K562 (cell line): Measurements from ENCODE around the gene LST1. TPM values are rescaled to one million over a fixed set of nuclear protein-coding genes. Genes with fewer than 3 reads are reported as not detected.
A peak's percentile ranks its signal among the peaks of the same experiment; 100 is the strongest.

Experiments
- BRCA1 ChIP-seq, 2 experiments: fragments of 450-650 bp in 1 of 2; sonication (generic) in 1 of 2; formaldehyde crosslinking in 1 of 2; IDR thresholded peaks; 2 replicates each; pipeline versions ENCODE4 v1.5.0 to v1.6.1; 2017 to 2020; ENCODE audit warnings: mild to moderate bottlenecking in 1 of 2, missing genetic modification reagents in 1 of 2
- DNMT1 ChIP-seq: fragments of 450-650 bp; IDR thresholded peaks from 2 replicates; pipeline ENCODE4 v1.6.1; 2016; ENCODE audit warnings: antibody characterized with exemption, mild to moderate bottlenecking
- ELF1 ChIP-seq: fragments of 200-800 bp; sonication (Bioruptor generic); IDR thresholded peaks from 2 replicates; pipeline ENCODE4 v1.6.1; 2016; ENCODE audit warnings: missing genetic modification characterization, missing compliant biosample characterization
- GTF2F1 ChIP-seq: IDR thresholded peaks from 2 replicates; pipeline ENCODE4 v1.6.1; 2011; ENCODE audit warnings: low read depth, low read length, improper control_type of control experiment
- HOXB6 ChIP-seq: fragments of 250-450 bp; sonication (Bioruptor Pico); IDR thresholded peaks from 2 replicates; pipeline ENCODE4 v1.5.1; 2022; ENCODE audit warnings: mild to moderate bottlenecking, borderline replicate concordance
- L3MBTL2 ChIP-seq: fragments of 450-650 bp; IDR thresholded peaks from 2 replicates; pipeline ENCODE4 v1.6.1; 2016; ENCODE audit warnings: mild to moderate bottlenecking, moderate library complexity
- PRPF4 ChIP-seq: fragments of 200-400 bp; formaldehyde crosslinking; IDR thresholded peaks from one replicate; pipeline ENCODE4 v1.6.1; 2017; ENCODE audit warnings: low read length, low read depth, mild to moderate bottlenecking; ENCODE audit not compliant: insufficient read depth, poor library complexity, severe bottlenecking
- RHOXF2B ChIP-seq: fragments of 250-450 bp; sonication (Bioruptor Pico); conservative IDR thresholded peaks from 2 replicates; pipeline ENCODE4 v1.5.1; 2021
- SP1 ChIP-seq: sonication (generic); formaldehyde crosslinking; IDR thresholded peaks from 2 replicates; pipeline ENCODE4 v1.8.1; 2022; ENCODE audit warnings: mild to moderate bottlenecking, missing genetic modification reagents
- TBL1XR1 ChIP-seq, 2 experiments: IDR thresholded peaks; 2 replicates each; pipeline ENCODE4 v1.6.1; 2012; ENCODE audit warnings: improper control_type of control experiment in 2 of 2, low read length in 2 of 2, mild to moderate bottlenecking in 1 of 2
- TEAD4 ChIP-seq, 2 experiments: sonication (generic) in 1 of 2; formaldehyde crosslinking in 1 of 2; IDR thresholded peaks; 2 replicates each; pipeline versions ENCODE4 v1.6.1 to v1.8.0; 2012 to 2022; ENCODE audit warnings: borderline replicate concordance in 1 of 2, inconsistent platforms in 1 of 2, low read length in 1 of 2, mild to moderate bottlenecking in 1 of 2, missing genetic modification reagents in 1 of 2
- ZFP36 ChIP-seq: fragments of 150-350 bp; IDR thresholded peaks from 2 replicates; pipeline ENCODE4 v1.6.1; 2018; ENCODE audit warnings: low read length, low read depth; ENCODE audit not compliant: partially characterized antibody
- ZKSCAN8 ChIP-seq: fragments of 200-800 bp; sonication (Bioruptor generic); IDR thresholded peaks from 2 replicates; pipeline ENCODE4 v1.6.1; 2016; ENCODE audit warnings: missing genetic modification characterization, missing compliant biosample characterization
- polyA plus RNA-seq, 8 experiments: library from polyadenylated mRNA; depleted of rRNA in 4 of 8; stranded (reverse) in 5 of 8; unstranded in 3 of 8; fragments of >200 nt; fragmentation: Nextera tagmentation in 2 of 8; fragmentation: Illumina TruSeq in 1 of 8; extraction: Ambion mirVana in 2 of 8; extraction: Trizol in 1 of 8; gene quantifications; 2 replicates each; pipeline versions ENCODE4 v1.2.1 to v1.2.3, GENCODE V29; 2011 to 2014; ENCODE audit warnings: inconsistent platforms in 1 of 8, missing spikeins in 1 of 8
- total RNA-seq, 7 experiments: library from RNA; depleted of rRNA in 6 of 7; stranded (reverse); fragments of >200 nt in 6 of 7; fragmentation: Illumina TruSeq in 2 of 7; extraction: Trizol in 2 of 7; gene quantifications; 2 replicates each; pipeline versions ENCODE4 v1.2.1 to v1.2.3, GENCODE V29; 2011 to 2021; ENCODE audit warnings: low replicate concordance in 1 of 7
- TF ChIP-seq, protein P1 (sequence below): fragments of 200-800 bp; sonication (Bioruptor generic); IDR thresholded peaks from 2 replicates; pipeline ENCODE4 v1.6.1; 2017; ENCODE audit warnings: missing genetic modification characterization, missing compliant biosample characterization
- TF ChIP-seq, protein P2 (sequence below): fragments of 450-650 bp; IDR thresholded peaks from 2 replicates; pipeline ENCODE4 v1.6.1; 2016; ENCODE audit warnings: mild to moderate bottlenecking
- TF ChIP-seq, protein P3 (sequence below): IDR thresholded peaks from 3 replicates; pipeline ENCODE4 v1.6.1; 2011; ENCODE audit warnings: borderline replicate concordance, mild to moderate bottlenecking, moderate library complexity; ENCODE audit not compliant: insufficient read length; ENCODE audit errors: extremely low read depth
- TF ChIP-seq, protein P4 (sequence below): fragments of 450-650 bp; IDR thresholded peaks from 2 replicates; pipeline ENCODE4 v1.7.1; 2018; ENCODE audit warnings: mild to moderate bottlenecking, low read depth; ENCODE audit not compliant: partially characterized antibody

LST1 gene
- total and polyA plus RNA-seq, 9 of the 15 experiments (the other 6 are each of a cell fraction or from before 2014, with no cell fraction given) = 0.82 to 7.8 (median 1.7) TPM

DNA sequence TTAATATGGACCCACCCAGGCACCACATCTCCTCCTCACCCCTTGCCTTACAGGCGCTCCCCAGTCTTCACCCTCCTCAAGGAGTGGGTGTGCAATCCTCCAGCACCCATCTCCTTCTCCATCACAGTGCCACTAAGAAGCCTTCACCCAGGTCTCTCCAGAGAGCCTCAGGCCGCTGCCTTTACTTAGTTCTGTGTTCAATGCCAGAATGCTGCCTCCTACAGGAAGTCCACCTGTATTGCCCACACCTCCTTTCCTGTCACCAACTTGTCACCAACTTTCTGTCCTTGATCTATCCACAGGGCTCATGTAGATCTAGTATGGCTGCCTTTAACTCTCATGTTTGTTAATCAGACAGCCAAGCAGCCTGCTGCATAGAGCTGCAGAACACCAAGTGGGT lies 586 bp upstream of the LST1 start (continued):
- TF ChIP-seq, protein P1, sequence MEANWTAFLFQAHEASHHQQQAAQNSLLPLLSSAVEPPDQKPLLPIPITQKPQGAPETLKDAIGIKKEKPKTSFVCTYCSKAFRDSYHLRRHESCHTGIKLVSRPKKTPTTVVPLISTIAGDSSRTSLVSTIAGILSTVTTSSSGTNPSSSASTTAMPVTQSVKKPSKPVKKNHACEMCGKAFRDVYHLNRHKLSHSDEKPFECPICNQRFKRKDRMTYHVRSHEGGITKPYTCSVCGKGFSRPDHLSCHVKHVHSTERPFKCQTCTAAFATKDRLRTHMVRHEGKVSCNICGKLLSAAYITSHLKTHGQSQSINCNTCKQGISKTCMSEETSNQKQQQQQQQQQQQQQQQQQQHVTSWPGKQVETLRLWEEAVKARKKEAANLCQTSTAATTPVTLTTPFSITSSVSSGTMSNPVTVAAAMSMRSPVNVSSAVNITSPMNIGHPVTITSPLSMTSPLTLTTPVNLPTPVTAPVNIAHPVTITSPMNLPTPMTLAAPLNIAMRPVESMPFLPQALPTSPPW = no peak
- TF ChIP-seq, protein P2, sequence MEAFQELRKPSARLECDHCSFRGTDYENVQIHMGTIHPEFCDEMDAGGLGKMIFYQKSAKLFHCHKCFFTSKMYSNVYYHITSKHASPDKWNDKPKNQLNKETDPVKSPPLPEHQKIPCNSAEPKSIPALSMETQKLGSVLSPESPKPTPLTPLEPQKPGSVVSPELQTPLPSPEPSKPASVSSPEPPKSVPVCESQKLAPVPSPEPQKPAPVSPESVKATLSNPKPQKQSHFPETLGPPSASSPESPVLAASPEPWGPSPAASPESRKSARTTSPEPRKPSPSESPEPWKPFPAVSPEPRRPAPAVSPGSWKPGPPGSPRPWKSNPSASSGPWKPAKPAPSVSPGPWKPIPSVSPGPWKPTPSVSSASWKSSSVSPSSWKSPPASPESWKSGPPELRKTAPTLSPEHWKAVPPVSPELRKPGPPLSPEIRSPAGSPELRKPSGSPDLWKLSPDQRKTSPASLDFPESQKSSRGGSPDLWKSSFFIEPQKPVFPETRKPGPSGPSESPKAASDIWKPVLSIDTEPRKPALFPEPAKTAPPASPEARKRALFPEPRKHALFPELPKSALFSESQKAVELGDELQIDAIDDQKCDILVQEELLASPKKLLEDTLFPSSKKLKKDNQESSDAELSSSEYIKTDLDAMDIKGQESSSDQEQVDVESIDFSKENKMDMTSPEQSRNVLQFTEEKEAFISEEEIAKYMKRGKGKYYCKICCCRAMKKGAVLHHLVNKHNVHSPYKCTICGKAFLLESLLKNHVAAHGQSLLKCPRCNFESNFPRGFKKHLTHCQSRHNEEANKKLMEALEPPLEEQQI = no peak
- TF ChIP-seq ZKSCAN8 (CRISPR knock-in tag) (no peak), L3MBTL2 (no peak), HOXB6 (CRISPR knock-in tag) (no peak), DNMT1 (no peak), ELF1 (tag) (no peak), TEAD4 (IDR thresholded peaks at IDR 0.05; ENCODE audit: low read length) (0 out of 2 replicates have a peak, but pooled peaks have one; percentile 8), TEAD4 (CRISPR knock-in tag; IDR thresholded peaks at IDR 0.05; ENCODE audit: borderline replicate concordance) (no peak), SP1 (peak; percentile 63; the same call in 1 of the 2 replicates), BRCA1 (IDR thresholded peaks at IDR 0.05) (no peak), BRCA1 (CRISPR knock-in tag; IDR thresholded peaks at IDR 0.05) (no peak), RHOXF2B (CRISPR knock-in tag) (no peak), PRPF4 (no peak), TBL1XR1 (IDR thresholded peaks at IDR 0.05; ENCODE audit: low read length in 2 of 2) (no peak), ZFP36 (peak; percentile 100), GTF2F1 (no peak)
- TF ChIP-seq, protein P3, sequence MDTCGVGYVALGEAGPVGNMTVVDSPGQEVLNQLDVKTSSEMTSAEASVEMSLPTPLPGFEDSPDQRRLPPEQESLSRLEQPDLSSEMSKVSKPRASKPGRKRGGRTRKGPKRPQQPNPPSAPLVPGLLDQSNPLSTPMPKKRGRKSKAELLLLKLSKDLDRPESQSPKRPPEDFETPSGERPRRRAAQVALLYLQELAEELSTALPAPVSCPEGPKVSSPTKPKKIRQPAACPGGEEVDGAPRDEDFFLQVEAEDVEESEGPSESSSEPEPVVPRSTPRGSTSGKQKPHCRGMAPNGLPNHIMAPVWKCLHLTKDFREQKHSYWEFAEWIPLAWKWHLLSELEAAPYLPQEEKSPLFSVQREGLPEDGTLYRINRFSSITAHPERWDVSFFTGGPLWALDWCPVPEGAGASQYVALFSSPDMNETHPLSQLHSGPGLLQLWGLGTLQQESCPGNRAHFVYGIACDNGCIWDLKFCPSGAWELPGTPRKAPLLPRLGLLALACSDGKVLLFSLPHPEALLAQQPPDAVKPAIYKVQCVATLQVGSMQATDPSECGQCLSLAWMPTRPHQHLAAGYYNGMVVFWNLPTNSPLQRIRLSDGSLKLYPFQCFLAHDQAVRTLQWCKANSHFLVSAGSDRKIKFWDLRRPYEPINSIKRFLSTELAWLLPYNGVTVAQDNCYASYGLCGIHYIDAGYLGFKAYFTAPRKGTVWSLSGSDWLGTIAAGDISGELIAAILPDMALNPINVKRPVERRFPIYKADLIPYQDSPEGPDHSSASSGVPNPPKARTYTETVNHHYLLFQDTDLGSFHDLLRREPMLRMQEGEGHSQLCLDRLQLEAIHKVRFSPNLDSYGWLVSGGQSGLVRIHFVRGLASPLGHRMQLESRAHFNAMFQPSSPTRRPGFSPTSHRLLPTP = peak; percentile 77
- TF ChIP-seq, protein P4, sequence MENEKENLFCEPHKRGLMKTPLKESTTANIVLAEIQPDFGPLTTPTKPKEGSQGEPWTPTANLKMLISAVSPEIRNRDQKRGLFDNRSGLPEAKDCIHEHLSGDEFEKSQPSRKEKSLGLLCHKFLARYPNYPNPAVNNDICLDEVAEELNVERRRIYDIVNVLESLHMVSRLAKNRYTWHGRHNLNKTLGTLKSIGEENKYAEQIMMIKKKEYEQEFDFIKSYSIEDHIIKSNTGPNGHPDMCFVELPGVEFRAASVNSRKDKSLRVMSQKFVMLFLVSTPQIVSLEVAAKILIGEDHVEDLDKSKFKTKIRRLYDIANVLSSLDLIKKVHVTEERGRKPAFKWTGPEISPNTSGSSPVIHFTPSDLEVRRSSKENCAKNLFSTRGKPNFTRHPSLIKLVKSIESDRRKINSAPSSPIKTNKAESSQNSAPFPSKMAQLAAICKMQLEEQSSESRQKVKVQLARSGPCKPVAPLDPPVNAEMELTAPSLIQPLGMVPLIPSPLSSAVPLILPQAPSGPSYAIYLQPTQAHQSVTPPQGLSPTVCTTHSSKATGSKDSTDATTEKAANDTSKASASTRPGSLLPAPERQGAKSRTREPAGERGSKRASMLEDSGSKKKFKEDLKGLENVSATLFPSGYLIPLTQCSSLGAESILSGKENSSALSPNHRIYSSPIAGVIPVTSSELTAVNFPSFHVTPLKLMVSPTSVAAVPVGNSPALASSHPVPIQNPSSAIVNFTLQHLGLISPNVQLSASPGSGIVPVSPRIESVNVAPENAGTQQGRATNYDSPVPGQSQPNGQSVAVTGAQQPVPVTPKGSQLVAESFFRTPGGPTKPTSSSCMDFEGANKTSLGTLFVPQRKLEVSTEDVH = no peak
